Neural progenitor cell (in vitro differentiated cells): ENCODE measurements around the gene VEZF1.

Experiments used
- CTCF ChIP-seq: fragments of 200-600 bp; sonication (generic); IDR thresholded peaks from 2 replicates; pipeline ENCODE4 v1.5.1; 2017; ENCODE audit warnings: antibody characterized with exemption, mild to moderate bottlenecking
- EZH2 ChIP-seq: fragments of 200-600 bp; sonication (generic); IDR thresholded peaks from 2 replicates; pipeline ENCODE4 v1.6.1; 2017; ENCODE audit warnings: antibody characterized with exemption, mild to moderate bottlenecking, moderate library complexity
- EZH2phosphoT487 ChIP-seq: fragments of 200-600 bp; sonication (generic); IDR thresholded peaks from 2 replicates; pipeline ENCODE4 v1.6.1; 2017; ENCODE audit warnings: antibody characterized with exemption

DNA sequence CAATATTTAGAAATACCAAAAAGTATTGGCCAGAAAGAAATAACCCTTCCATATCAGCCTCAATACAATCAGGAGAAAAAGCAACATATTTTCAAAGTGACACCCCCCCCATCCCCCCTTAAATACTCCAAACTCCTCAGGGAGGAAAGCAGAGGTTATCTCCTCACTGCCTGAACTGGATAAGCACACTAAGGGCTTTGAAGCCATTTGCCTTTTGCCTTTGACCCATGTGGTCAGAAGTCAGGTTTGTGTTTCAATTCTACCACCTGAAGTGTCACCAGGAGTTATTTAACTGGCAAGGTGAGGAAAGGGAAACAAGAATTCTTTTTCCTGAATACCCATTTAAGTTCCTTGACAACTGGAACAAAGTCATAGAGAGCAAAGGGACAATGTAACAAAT lies 3.5 kb upstream of the VEZF1 start:
- no peak for TF ChIP-seq CTCF
- TF ChIP-seq EZH2, result no peak
- TF ChIP-seq EZH2phosphoT487, result no peak
